Stomach (tissue), 4 donors: ENCODE data around the gene F5.

ENCODE experiments used
- CTCF ChIP-seq, 7 experiments: fragments of 450-650 bp in 4 of 7; fragments of 200-600 bp in 3 of 7; sonication (generic) in 3 of 7; IDR thresholded peaks; one replicate each; pipeline ENCODE4 v1.5.1; 2016 to 2019; ENCODE audit warnings: antibody characterized with exemption in 7 of 7, control low read depth in 2 of 7, mild to moderate bottlenecking in 1 of 7
- EP300 ChIP-seq: sonication (generic); formaldehyde crosslinking; IDR thresholded peaks from one replicate; pipeline ENCODE4 v1.6.1; 2017; ENCODE audit warnings: antibody characterized with exemption
- POLR2AphosphoS5 ChIP-seq, 3 donors: sonication (generic); formaldehyde crosslinking; IDR thresholded peaks; one replicate each; pipeline ENCODE4 v1.6.1; 2016; ENCODE audit warnings: antibody characterized with exemption in 3 of 3

GRCh38 chr1:169493251-169493650, 93.0 kb downstream of the F5 start:
- TF ChIP-seq POLR2AphosphoS5 (IDR thresholded peaks at IDR 0.05): no peak
- TF ChIP-seq EP300: no peak
- TF ChIP-seq CTCF (IDR thresholded peaks at IDR 0.05): no peak
